GM23248 (cell line): Measurements from ENCODE around the gene FHDC1. TPM values are rescaled to one million over a fixed set of nuclear protein-coding genes. Genes with fewer than 3 reads are reported as not detected.

Source experiments
- DNase-seq: peaks from one replicate; pipeline ENCODE4 v3.0.0-alpha.2; 2015
- H2AFZ ChIP-seq: fragments of 200-600 bp; sonication (generic); 2 replicates; pipeline ENCODE4 v1.6.1; 2016; ENCODE audit warnings: antibody characterized with exemption
- H3F3A ChIP-seq: fragments of 200-600 bp; sonication (generic); 2 replicates; pipeline ENCODE4 v1.6.1; 2016; ENCODE audit warnings: mild to moderate bottlenecking, antibody characterized with exemption, mixed run types; ENCODE audit not compliant: insufficient read depth
- H3K27ac ChIP-seq: fragments of 200-600 bp; sonication (generic); 2 replicates; pipeline ENCODE4 v1.5.1; 2016; ENCODE audit warnings: mild to moderate bottlenecking
- H3K27me3 ChIP-seq: fragments of 200-600 bp; sonication (generic); replicated peaks from 2 replicates; pipeline ENCODE4 v1.6.1; 2016; ENCODE audit warnings: mild to moderate bottlenecking; ENCODE audit not compliant: insufficient read depth
- H3K36me3 ChIP-seq: fragments of 200-600 bp; sonication (generic); 2 replicates; pipeline ENCODE4 v1.6.1; 2016; ENCODE audit warnings: low read depth, mild to moderate bottlenecking
- H3K4me1 ChIP-seq: fragments of 200-600 bp; sonication (generic); 2 replicates; pipeline ENCODE4 v1.6.1; 2016; ENCODE audit warnings: mild to moderate bottlenecking; ENCODE audit not compliant: insufficient read depth
- H3K4me2 ChIP-seq: fragments of 200-600 bp; sonication (generic); one replicate; pipeline ENCODE4 v1.6.1; 2016; ENCODE audit warnings: mild to moderate bottlenecking; ENCODE audit not compliant: unreplicated experiment
- H3K4me3 ChIP-seq: fragments of 200-600 bp; sonication (generic); 2 replicates; pipeline ENCODE4 v1.5.1; 2016; ENCODE audit warnings: mild to moderate bottlenecking
- H3K79me2 ChIP-seq: fragments of 200-600 bp; sonication (generic); 2 replicates; pipeline ENCODE4 v1.6.1; 2016; ENCODE audit warnings: mild to moderate bottlenecking; ENCODE audit not compliant: insufficient read depth
- H3K9ac ChIP-seq: fragments of 200-600 bp; sonication (generic); 2 replicates; pipeline ENCODE4 v1.6.1; 2016; ENCODE audit warnings: mild to moderate bottlenecking
- H3K9me2 ChIP-seq: fragments of 200-600 bp; sonication (generic); 2 replicates; pipeline ENCODE4 v1.6.1; 2016; ENCODE audit warnings: mixed run types, mild to moderate bottlenecking, moderate library complexity; ENCODE audit not compliant: insufficient read depth
- H3K9me3 ChIP-seq: fragments of 200-600 bp; sonication (generic); one replicate; pipeline ENCODE4 v1.6.1; 2017; ENCODE audit warnings: low read depth
- H4K20me1 ChIP-seq: fragments of 200-600 bp; sonication (generic); 2 replicates; pipeline ENCODE4 v1.6.0; 2016; ENCODE audit not compliant: insufficient read depth
- EZH2 ChIP-seq: fragments of 200-600 bp; sonication (generic); IDR thresholded peaks from 2 replicates; pipeline ENCODE4 v1.6.1; 2018; ENCODE audit warnings: antibody characterized with exemption, mild to moderate bottlenecking; ENCODE audit not compliant: insufficient read depth, poor library complexity, severe bottlenecking
- EZH2phosphoT487 ChIP-seq: fragments of 200-600 bp; sonication (generic); IDR thresholded peaks from 2 replicates; pipeline ENCODE4 v1.6.1; 2018; ENCODE audit warnings: antibody characterized with exemption, moderate library complexity, mild to moderate bottlenecking, low read depth; ENCODE audit not compliant: insufficient read depth
- WGBS, 2 experiments: methylation state at CpG; one replicate each; pipeline ENCODE4 v1.1.6; 2015 to 2017; ENCODE audit warnings: low lambda C conversion rate in 2 of 2, low coverage in 1 of 2; ENCODE audit errors: missing lambda C conversion rate in 2 of 2; 5-methylcytosine and 5-hydroxymethylcytosine counted together
- in situ Hi-C: fragments of 300-500 bp; cut with MboI; formaldehyde crosslinking; loops from 2 replicates; pipeline ENCODE4 v1.15.0; 2020
- polyA plus RNA-seq: library from polyadenylated mRNA; unstranded; fragments of >200 nt; fragmentation: Nextera tagmentation; extraction: Ambion mirVana; gene quantifications from 2 replicates; pipeline ENCODE4 v1.2.1, GENCODE V29; 2016
- total RNA-seq: library from RNA; depleted of rRNA; stranded (reverse); fragments of >200 nt; shearing (Covaris generic); gene quantifications from 2 replicates; pipeline ENCODE4 v1.2.3, GENCODE V29; 2014

Gene FHDC1
- total and polyA plus RNA-seq, 2 experiments from 2014 or later: 0.22 to 0.51 TPM

GRCh38 chr4:153024466-153024865 is 88.3 kb downstream of the FHDC1 start:
- 57% methylated on average over 6 of the region's 6 CpGs for WGBS, 2 experiments
- Histone ChIP-seq H3K9ac (no peak overlapping the region), H3K4me3 (no peak overlapping the region), H4K20me1 (no peaks in the 10 kb centered on the region), H2AFZ (no peak overlapping the region), H3K9me3 (no peaks in the 10 kb centered on the region), H3K27ac (no peak overlapping the region), H3K4me2 (no peak overlapping the region), H3K27me3 (peaks cover 8% of the 10 kb centered on the region; the same call in 1 of the 2 replicates), H3K36me3 (no peaks in the 10 kb centered on the region), H3F3A (no peaks in the 10 kb centered on the region), H3K9me2 (no peaks in the 10 kb centered on the region), H3K4me1 (no peaks in the 10 kb centered on the region), H3K79me2 (no peaks in the 10 kb centered on the region)
- DNase-seq: no peak
- TF ChIP-seq EZH2: no peak
- in situ Hi-C loops: no loop called here

- in situ Hi-C loops: no loop called here
- DNase-seq: no peak
- H2AFZ ChIP-seq: no peak overlapping the region
- no peak overlapping the region for H3K4me2 ChIP-seq
- H3K79me2 ChIP-seq: no peaks in the 10 kb centered on the region
- no peaks in the 10 kb centered on the region for H4K20me1 ChIP-seq
- H3K9ac ChIP-seq: no peak overlapping the region
- H3K36me3 ChIP-seq: no peaks in the 10 kb centered on the region
- H3F3A ChIP-seq: no peaks in the 10 kb centered on the region
- no peaks in the 10 kb centered on the region for H3K9me2 ChIP-seq
- no peaks in the 10 kb centered on the region for H3K4me1 ChIP-seq
- H3K27ac ChIP-seq: no peak overlapping the region
- TF ChIP-seq EZH2: no peak
- no peak for TF ChIP-seq EZH2phosphoT487
- H3K4me3 ChIP-seq: no peak overlapping the region
- H3K9me3 ChIP-seq: no peaks in the 10 kb centered on the region
- peaks cover 8% of the 10 kb centered on the region; the same call in 1 of the 2 replicates for H3K27me3 ChIP-seq
- 0 to 4% methylated on average over 1 of the region's 1 CpG for WGBS, 2 experiments
Measured at GRCh38 chr4:153025406-153025805, 89.3 kb downstream of the FHDC1 start.

GRCh38 chr4:153026591-153027346 is 90.6 kb downstream of the FHDC1 start:
- TF ChIP-seq EZH2phosphoT487 (no peak), EZH2 (no peak)
- 51% methylated on average over 10 of the region's 10 CpGs for WGBS, 2 experiments
- H4K20me1 ChIP-seq: no peaks in the 10 kb centered on the region
- H3K9me3 ChIP-seq: no peaks in the 10 kb centered on the region
- no peaks in the 10 kb centered on the region for H3K36me3 ChIP-seq
- peaks cover 8% of the 10 kb centered on the region; the same call in 1 of the 2 replicates for H3K27me3 ChIP-seq
- DNase-seq: no peak
- H3K4me1 ChIP-seq: no peaks in the 10 kb centered on the region
- no peak overlapping the region for H3K4me2 ChIP-seq
- H3K9me2 ChIP-seq: no peaks in the 10 kb centered on the region
- no peak overlapping the region for H3K4me3 ChIP-seq
- H3F3A ChIP-seq: no peaks in the 10 kb centered on the region
- no peak overlapping the region for H3K27ac ChIP-seq
- in situ Hi-C loops: no loop called here
- no peaks in the 10 kb centered on the region for H3K79me2 ChIP-seq
- H3K9ac ChIP-seq: no peak overlapping the region
- no peak overlapping the region for H2AFZ ChIP-seq

- no peak overlapping the region for H3K27ac ChIP-seq
- H3K9me3 ChIP-seq: no peaks in the 10 kb centered on the region
- no peaks in the 10 kb centered on the region for H3K9me2 ChIP-seq
- H3K9ac ChIP-seq: no peak overlapping the region
- no peak for DNase-seq
- H3K79me2 ChIP-seq: no peaks in the 10 kb centered on the region
- no peak overlapping the region for H3K4me3 ChIP-seq
- no peaks in the 10 kb centered on the region for H3F3A ChIP-seq
- WGBS, 2 experiments: 34 to 49% methylated on average over 3 of the region's 3 CpGs
- H3K27me3 ChIP-seq: peaks cover 13% of the 10 kb centered on the region; the same call in 1 of the 2 replicates
- no peak for TF ChIP-seq EZH2phosphoT487
- no peak for TF ChIP-seq EZH2
- H4K20me1 ChIP-seq: no peaks in the 10 kb centered on the region
- H3K36me3 ChIP-seq: no peaks in the 10 kb centered on the region
- no peak overlapping the region for H3K4me2 ChIP-seq
- in situ Hi-C loops: no loop called here
- no peak overlapping the region for H2AFZ ChIP-seq
- no peaks in the 10 kb centered on the region for H3K4me1 ChIP-seq
Measured at GRCh38 chr4:153027866-153028265, 91.7 kb downstream of the FHDC1 start.
